Keratinocyte (primary cell): Measurements from ENCODE around the gene ATP6V0D1. TPM values are rescaled to one million over a fixed set of nuclear protein-coding genes. Genes with fewer than 3 reads are reported as not detected.

ENCODE experiments used
- DNase-seq: peaks from one replicate; pipeline ENCODE4 v3.0.0-alpha.2; 2011; ENCODE audit warnings: low read depth, missing footprints, low spot score
- FAIRE-seq: peaks from 2 replicates; lab custom pipeline; 2011; peaks lifted over from hg19 to GRCh38; lab: Jason Lieb, UNC
- H2AFZ ChIP-seq: 2 replicates; pipeline ENCODE4 v1.6.0; 2012; ENCODE audit warnings: low read length, control low read depth, inconsistent platforms; ENCODE audit not compliant: control insufficient read depth
- H3K27ac ChIP-seq: 2 replicates; pipeline ENCODE4 v1.5.1; 2011; ENCODE audit warnings: low read length; ENCODE audit not compliant: control insufficient read depth, insufficient read depth
- H3K27me3 ChIP-seq: 3 replicates; pipeline ENCODE4 v1.6.0; 2011; ENCODE audit warnings: low read length; ENCODE audit not compliant: control insufficient read depth, insufficient read depth; ENCODE audit errors: extremely low read depth
- H3K36me3 ChIP-seq, 2 experiments: 2 replicates in 1 of 2; 3 replicates in 1 of 2; pipeline ENCODE4 v1.5.1; 2011; ENCODE audit warnings: low read length in 2 of 2, mild to moderate bottlenecking in 1 of 2; ENCODE audit not compliant: control insufficient read depth in 2 of 2, insufficient read depth in 2 of 2; ENCODE audit errors: extremely low read depth in 1 of 2
- H3K4me1 ChIP-seq: 3 replicates; pipeline ENCODE4 v1.5.1; 2011; ENCODE audit warnings: low read length; ENCODE audit not compliant: control insufficient read depth, insufficient read depth; ENCODE audit errors: extremely low read depth
- H3K4me2 ChIP-seq: 3 replicates; pipeline ENCODE4 v1.6.0; 2011; ENCODE audit warnings: low read depth, low read length; ENCODE audit not compliant: control insufficient read depth, insufficient read depth; ENCODE audit errors: extremely low read depth
- H3K4me3 ChIP-seq, 3 experiments: fragments of 200-600 bp in 1 of 3; sonication (generic) in 1 of 3; 2 replicates in 2 of 3; 3 replicates in 1 of 3; pipeline ENCODE4 v1.5.1; 2011 to 2016; ENCODE audit warnings: low read length in 3 of 3, mild to moderate bottlenecking in 3 of 3, control low read depth in 2 of 3, inconsistent platforms in 1 of 3, low read depth in 1 of 3, mixed read lengths in 1 of 3, mixed run types in 1 of 3, moderate library complexity in 1 of 3; ENCODE audit not compliant: control insufficient read depth in 2 of 3, insufficient read depth in 2 of 3; ENCODE audit errors: extremely low read depth in 1 of 3
- H3K79me2 ChIP-seq: 2 replicates; pipeline ENCODE4 v1.6.0; 2012; ENCODE audit warnings: low read length; ENCODE audit not compliant: control insufficient read depth, insufficient read depth
- H3K9ac ChIP-seq: 3 replicates; pipeline ENCODE4 v1.6.0; 2011; ENCODE audit warnings: low read length; ENCODE audit not compliant: control insufficient read depth, insufficient read depth; ENCODE audit errors: extremely low read depth
- H3K9me1 ChIP-seq: 3 replicates; pipeline ENCODE4 v1.6.0; 2011; ENCODE audit warnings: low read length; ENCODE audit not compliant: control insufficient read depth, insufficient read depth; ENCODE audit errors: extremely low read depth
- H3K9me3 ChIP-seq: 2 replicates; pipeline ENCODE4 v1.5.1; 2012; ENCODE audit warnings: low read depth, low read length; ENCODE audit not compliant: control insufficient read depth
- H4K20me1 ChIP-seq: 3 replicates; pipeline ENCODE4 v1.6.0; 2011; ENCODE audit warnings: low read length; ENCODE audit not compliant: control insufficient read depth, insufficient read depth; ENCODE audit errors: extremely low read depth
- EZH2 ChIP-seq: IDR thresholded peaks from one replicate; pipeline ENCODE4 v1.6.1; 2012; ENCODE audit warnings: inconsistent platforms, mild to moderate bottlenecking, low read length, moderate library complexity
- dilution Hi-C: fragments of 300-500 bp; cut with MboI; formaldehyde crosslinking; loops from one replicate; pipeline ENCODE4 v1.7.0; 2020; ENCODE audit warnings: low sequenced_read_pairs; ENCODE audit not compliant: extremely low pct_ligation_motif_present
- polyA plus RNA-seq, 5 experiments: library from polyadenylated mRNA; depleted of rRNA in 3 of 5; stranded (reverse) in 3 of 5; stranded (forward) in 1 of 5; unstranded in 1 of 5; fragments of >200 nt; gene quantifications; 1 replicate in 1 of 5; 2 replicates in 3 of 5; 3 replicates in 1 of 5; pipeline versions ENCODE4 v1.2.1 to v1.2.3, GENCODE V29; 2011 to 2012; ENCODE audit warnings: missing spikeins in 2 of 5, low read depth in 1 of 5, low replicate concordance in 1 of 5
- TF ChIP-seq, protein P1 (sequence below), 3 experiments: IDR thresholded peaks in 1 of 3; conservative IDR thresholded peaks in 1 of 3; optimal IDR thresholded peaks in 1 of 3; 2 replicates in 2 of 3; 3 replicates in 1 of 3; pipeline versions ENCODE3 to v1.5.1; 2011; ENCODE audit warnings: low read length in 3 of 3, mild to moderate bottlenecking in 3 of 3, moderate library complexity in 2 of 3, control low read depth in 1 of 3, inconsistent platforms in 1 of 3; ENCODE audit not compliant: insufficient read depth in 2 of 3; ENCODE audit errors: extremely low read depth in 1 of 3

ATP6V0D1 gene
- polyA plus RNA-seq, 1 donor (not counting 4 experiments of a cell fraction or from before 2014, with no cell fraction given), result 97.1 TPM

DNA sequence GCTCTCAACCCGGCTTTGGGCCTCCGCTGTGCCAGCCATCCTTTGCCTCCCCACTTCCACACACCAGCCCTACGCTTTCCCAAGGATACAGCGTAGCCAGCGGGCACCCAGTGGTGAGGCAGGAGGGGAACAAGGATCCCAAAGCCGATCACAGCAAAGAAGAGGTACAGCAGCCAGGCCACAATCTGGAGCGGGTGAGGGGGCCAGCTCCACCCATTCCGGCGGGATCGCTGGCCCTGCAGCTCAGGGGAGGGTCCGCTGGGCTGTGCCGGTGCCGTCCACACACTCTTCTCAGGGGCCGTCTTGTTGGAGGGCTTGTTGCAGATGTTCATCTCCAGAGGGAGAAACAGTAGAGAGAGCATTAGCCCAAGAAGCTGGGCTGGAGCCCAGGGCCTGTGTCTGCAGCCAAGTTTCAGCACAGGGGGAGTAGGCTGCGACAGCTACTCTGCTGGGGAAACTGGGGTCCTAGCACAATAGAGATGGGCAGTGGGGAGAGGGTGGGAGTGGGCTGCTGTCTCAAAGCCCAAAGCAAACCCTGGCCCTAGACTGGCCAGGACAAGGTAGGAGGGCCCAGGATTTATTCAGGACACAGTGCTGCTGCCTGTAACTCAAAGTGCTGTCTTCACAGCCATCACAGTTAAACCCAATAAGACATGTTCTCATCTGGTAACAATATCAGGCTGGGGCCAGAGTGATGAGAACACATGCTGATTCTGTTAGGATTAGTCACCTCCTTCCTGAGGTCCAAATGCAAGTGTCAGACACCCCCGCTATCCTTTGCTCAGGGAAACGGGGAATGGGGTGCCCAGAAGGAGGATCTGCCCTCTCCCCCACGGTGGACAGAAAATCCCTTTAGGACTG is 74.6 kb downstream of the ATP6V0D1 start:
- Histone ChIP-seq H3K9ac (peak overlapping the region; percentile 82), H4K20me1 (no peaks in the 10 kb centered on the region), H3K79me2 (peaks cover 2% of the 10 kb centered on the region), H2AFZ (peak overlapping the region; percentile 80), H3K27me3 (no peaks in the 10 kb centered on the region), H3K9me3 (no peaks in the 10 kb centered on the region), H3K27ac (peak overlapping the region; percentile 99), H3K36me3 (no peaks in the 10 kb centered on the region), H3K9me1 (no peaks in the 10 kb centered on the region), H3K4me3 (peak overlapping the region in 1 of 3 experiments; percentile 13), H3K4me1 (peaks cover 53% of the 10 kb centered on the region), H3K4me2 (peak overlapping the region; percentile 82)
- FAIRE-seq (peak; percentile 91), DNase-seq (no peak)
- TF ChIP-seq, protein P1, sequence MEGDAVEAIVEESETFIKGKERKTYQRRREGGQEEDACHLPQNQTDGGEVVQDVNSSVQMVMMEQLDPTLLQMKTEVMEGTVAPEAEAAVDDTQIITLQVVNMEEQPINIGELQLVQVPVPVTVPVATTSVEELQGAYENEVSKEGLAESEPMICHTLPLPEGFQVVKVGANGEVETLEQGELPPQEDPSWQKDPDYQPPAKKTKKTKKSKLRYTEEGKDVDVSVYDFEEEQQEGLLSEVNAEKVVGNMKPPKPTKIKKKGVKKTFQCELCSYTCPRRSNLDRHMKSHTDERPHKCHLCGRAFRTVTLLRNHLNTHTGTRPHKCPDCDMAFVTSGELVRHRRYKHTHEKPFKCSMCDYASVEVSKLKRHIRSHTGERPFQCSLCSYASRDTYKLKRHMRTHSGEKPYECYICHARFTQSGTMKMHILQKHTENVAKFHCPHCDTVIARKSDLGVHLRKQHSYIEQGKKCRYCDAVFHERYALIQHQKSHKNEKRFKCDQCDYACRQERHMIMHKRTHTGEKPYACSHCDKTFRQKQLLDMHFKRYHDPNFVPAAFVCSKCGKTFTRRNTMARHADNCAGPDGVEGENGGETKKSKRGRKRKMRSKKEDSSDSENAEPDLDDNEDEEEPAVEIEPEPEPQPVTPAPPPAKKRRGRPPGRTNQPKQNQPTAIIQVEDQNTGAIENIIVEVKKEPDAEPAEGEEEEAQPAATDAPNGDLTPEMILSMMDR (optimal IDR thresholded peaks at IDR 0.05 in 1 of 3, IDR thresholded peaks at IDR 0.05 in 1 of 3, conservative IDR thresholded peaks at IDR 0.05 in 1 of 3; ENCODE audit: extremely low read depth in 1 of 3, insufficient read depth in 2 of 3, low read length in 3 of 3), result no peak
- TF ChIP-seq EZH2, result no peak
- dilution Hi-C loops, result no loop called here

DNA sequence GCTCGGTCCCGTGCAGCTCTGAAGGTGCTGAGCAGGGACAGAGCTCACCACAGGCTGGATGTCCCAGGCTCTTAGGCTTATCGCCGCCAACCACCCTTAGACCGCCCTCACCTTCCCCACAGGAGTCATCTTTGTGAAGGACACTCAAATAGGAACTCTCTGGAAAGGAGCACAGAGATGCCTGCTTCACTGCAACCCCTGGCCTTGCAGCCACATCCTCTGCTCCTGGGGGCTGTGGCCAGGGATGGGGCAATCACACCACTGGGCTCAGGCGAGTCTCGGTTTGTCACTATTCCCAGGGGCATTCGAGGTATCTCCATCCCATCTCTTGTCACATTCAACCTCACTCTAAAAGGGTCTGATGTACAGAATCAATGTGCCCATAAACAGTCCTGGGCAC is 75.6 kb downstream of the ATP6V0D1 start:
- peak overlapping the region in 1 of 3 experiments; percentile 11 for H3K4me3 ChIP-seq
- H3K9ac ChIP-seq, result peak overlapping the region; percentile 82
- dilution Hi-C loops, result no loop called here
- TF ChIP-seq, protein P1 (optimal IDR thresholded peaks at IDR 0.05 in 1 of 3, IDR thresholded peaks at IDR 0.05 in 1 of 3, conservative IDR thresholded peaks at IDR 0.05 in 1 of 3; ENCODE audit: extremely low read depth in 1 of 3, insufficient read depth in 2 of 3, low read length in 3 of 3), result no peak
- no peak for TF ChIP-seq EZH2
- H3K4me2 ChIP-seq, result peak overlapping the region; percentile 82
- no peaks in the 10 kb centered on the region for H3K36me3 ChIP-seq
- no peaks in the 10 kb centered on the region for H4K20me1 ChIP-seq
- H3K4me1 ChIP-seq, result peaks cover 53% of the 10 kb centered on the region
- no peaks in the 10 kb centered on the region for H3K9me3 ChIP-seq
- no peak for DNase-seq
- no peak for FAIRE-seq
- no peaks in the 10 kb centered on the region for H3K27me3 ChIP-seq
- H3K27ac ChIP-seq, result peak overlapping the region; percentile 99
- H3K79me2 ChIP-seq, result no peaks in the 10 kb centered on the region
- H2AFZ ChIP-seq, result no peak overlapping the region
- no peaks in the 10 kb centered on the region for H3K9me1 ChIP-seq
